Karpas-422 (cell line): Measurements from ENCODE around the gene ANKRD62. TPM values are rescaled to one million over a fixed set of nuclear protein-coding genes. Genes with fewer than 3 reads are reported as not detected.

ENCODE experiments used
- DNase-seq: peaks from one replicate; pipeline ENCODE4 v3.0.0-alpha.2; 2015
- H2AFZ ChIP-seq: fragments of 200-600 bp; sonication (generic); 2 replicates; pipeline ENCODE4 v1.6.1; 2014; ENCODE audit warnings: antibody characterized with exemption, low read length, mixed read lengths
- H3K27ac ChIP-seq: fragments of 200-600 bp; sonication (generic); 2 replicates; pipeline ENCODE4 v1.5.1; 2014; ENCODE audit warnings: mild to moderate bottlenecking, low read length, moderate library complexity
- H3K27me3 ChIP-seq: fragments of 200-600 bp; sonication (generic); 2 replicates; pipeline ENCODE4 v1.6.1; 2014; ENCODE audit warnings: low read length, mixed read lengths
- H3K36me3 ChIP-seq: fragments of 200-600 bp; sonication (generic); 2 replicates; pipeline ENCODE4 v1.6.1; 2014; ENCODE audit warnings: low read length, mixed read lengths; ENCODE audit not compliant: insufficient read depth
- H3K4me1 ChIP-seq: fragments of 200-600 bp; sonication (generic); 2 replicates; pipeline ENCODE4 v1.6.1; 2014; ENCODE audit warnings: mild to moderate bottlenecking, low read length, mixed read lengths
- H3K4me2 ChIP-seq: fragments of 200-600 bp; sonication (generic); 2 replicates; pipeline ENCODE4 v1.6.1; 2014; ENCODE audit warnings: low read length, low read depth, mild to moderate bottlenecking; ENCODE audit not compliant: poor library complexity, severe bottlenecking
- H3K4me3 ChIP-seq: fragments of 200-600 bp; sonication (generic); 2 replicates; pipeline ENCODE4 v1.5.1; 2014; ENCODE audit warnings: mild to moderate bottlenecking, antibody characterized with exemption, low read length, mixed read lengths
- H3K79me2 ChIP-seq: fragments of 200-600 bp; sonication (generic); 2 replicates; pipeline ENCODE4 v1.6.1; 2014; ENCODE audit warnings: mild to moderate bottlenecking, low read length, mixed read lengths
- H3K9ac ChIP-seq: fragments of 200-600 bp; sonication (generic); 2 replicates; pipeline ENCODE4 v1.6.0; 2014; ENCODE audit warnings: low read length
- H3K9me2 ChIP-seq: fragments of 200-600 bp; sonication (generic), shearing (Covaris generic); replicated peaks from 2 replicates; pipeline ENCODE4 v1.6.0; 2014; ENCODE audit warnings: mild to moderate bottlenecking, low read length, moderate library complexity; ENCODE audit not compliant: insufficient read depth
- H3K9me3 ChIP-seq: fragments of 300-700, 200-600 bp; sonication (generic); 2 replicates; pipeline ENCODE4 v1.6.1; 2014; ENCODE audit warnings: low read length, mixed read lengths
- H4K20me1 ChIP-seq: fragments of 200-600 bp; sonication (generic); 2 replicates; pipeline ENCODE4 v1.6.1; 2014; ENCODE audit warnings: mild to moderate bottlenecking, antibody characterized with exemption, low read length, low read depth; ENCODE audit not compliant: insufficient read depth
- total RNA-seq: library from RNA; depleted of rRNA; stranded (reverse); fragments of >200 nt; shearing (Covaris generic); gene quantifications from 2 replicates; pipeline ENCODE4 v1.2.3, GENCODE V29; 2014; ENCODE audit warnings: low replicate concordance

The ANKRD62 gene
- total RNA-seq, 1 experiment from 2014 or later = not detected

GRCh38 chr18:12098374-12098773, 4.7 kb downstream of the ANKRD62 start:
- Histone ChIP-seq H3K9me3 (no peaks in the 10 kb centered on the region), H3K36me3 (no peaks in the 10 kb centered on the region), H3K9ac (no peak overlapping the region), H3K9me2 (no peaks in the 10 kb centered on the region), H3K4me2 (no peak overlapping the region), H2AFZ (no peak overlapping the region), H3K27ac (no peak overlapping the region), H3K79me2 (no peaks in the 10 kb centered on the region), H3K4me3 (no peak overlapping the region), H4K20me1 (no peaks in the 10 kb centered on the region), H3K27me3 (no peaks in the 10 kb centered on the region), H3K4me1 (no peaks in the 10 kb centered on the region)
- DNase-seq = no peak

DNA sequence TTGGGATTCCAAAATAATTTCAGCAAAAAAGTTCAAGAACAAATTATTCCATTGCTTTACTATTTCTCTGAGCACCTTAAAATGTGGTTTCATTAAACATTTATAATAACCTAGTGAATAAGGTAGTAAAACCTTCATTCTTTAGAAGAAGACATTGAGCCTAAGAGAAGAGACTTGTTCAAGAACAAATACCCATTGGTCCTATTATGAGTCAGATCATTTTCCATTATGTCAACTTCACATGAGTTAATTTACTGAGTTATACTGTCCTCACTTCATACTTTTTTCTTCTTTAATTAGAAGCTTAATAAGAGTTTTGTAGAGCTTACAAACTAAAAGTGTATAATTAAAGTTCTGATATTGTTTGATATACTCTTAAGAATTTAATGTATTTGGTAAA, 5.5 kb downstream of the ANKRD62 start:
- H3K4me1 ChIP-seq = no peaks in the 10 kb centered on the region
- no peaks in the 10 kb centered on the region for H3K79me2 ChIP-seq
- H2AFZ ChIP-seq = no peak overlapping the region
- H3K4me3 ChIP-seq = no peak overlapping the region
- no peak overlapping the region for H3K9ac ChIP-seq
- no peaks in the 10 kb centered on the region for H4K20me1 ChIP-seq
- no peaks in the 10 kb centered on the region for H3K9me3 ChIP-seq
- H3K4me2 ChIP-seq = no peak overlapping the region
- no peaks in the 10 kb centered on the region for H3K9me2 ChIP-seq
- no peak for DNase-seq
- H3K27me3 ChIP-seq = no peaks in the 10 kb centered on the region
- no peak overlapping the region for H3K27ac ChIP-seq
- H3K36me3 ChIP-seq = no peaks in the 10 kb centered on the region

GRCh38 chr18:12101266-12101665, 7.6 kb downstream of the ANKRD62 start:
- Histone ChIP-seq H3K4me1 (no peaks in the 10 kb centered on the region), H4K20me1 (no peaks in the 10 kb centered on the region), H3K9me2 (no peaks in the 10 kb centered on the region), H2AFZ (no peak overlapping the region), H3K9ac (no peak overlapping the region), H3K27me3 (no peaks in the 10 kb centered on the region), H3K9me3 (no peaks in the 10 kb centered on the region), H3K27ac (no peak overlapping the region), H3K36me3 (no peaks in the 10 kb centered on the region), H3K4me2 (no peak overlapping the region), H3K79me2 (no peaks in the 10 kb centered on the region), H3K4me3 (no peak overlapping the region)
- no peak for DNase-seq

DNA sequence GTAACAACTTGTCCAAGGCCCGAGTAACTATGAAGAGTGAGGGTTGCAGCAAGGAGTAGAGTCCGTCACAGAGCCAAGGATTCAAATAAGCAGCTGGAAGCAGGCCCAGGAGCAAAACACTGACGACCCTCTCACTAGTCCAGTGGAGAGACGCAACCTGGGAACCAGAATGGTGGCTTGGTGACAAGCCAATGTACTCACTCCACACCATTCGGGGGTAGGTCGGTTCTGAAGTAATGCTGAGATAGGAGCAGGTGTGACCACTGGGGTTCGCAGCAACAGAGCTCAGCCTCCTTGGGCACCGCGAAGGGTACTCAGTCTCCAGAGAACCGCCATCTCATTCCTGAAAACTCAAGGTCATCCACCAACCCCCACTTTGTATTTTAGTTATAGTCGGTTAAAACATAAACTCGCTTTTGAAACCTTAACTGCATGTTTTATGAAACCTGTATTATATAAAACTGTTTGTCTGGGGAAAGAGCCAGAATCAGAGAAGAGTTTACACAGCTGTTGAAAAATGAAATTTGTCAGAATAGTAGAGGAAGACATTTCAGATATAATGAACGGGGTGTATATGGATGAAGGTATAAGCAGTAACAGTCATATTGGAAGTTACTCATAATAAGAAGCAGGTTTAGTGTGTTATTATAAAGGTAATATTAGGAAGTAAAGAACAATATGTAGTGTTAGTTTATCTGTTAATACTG, 8.6 kb downstream of the ANKRD62 start:
- Histone ChIP-seq H3K79me2 (no peaks in the 10 kb centered on the region), H3K27ac (no peak overlapping the region), H3K27me3 (no peaks in the 10 kb centered on the region), H2AFZ (no peak overlapping the region), H3K4me3 (no peak overlapping the region), H3K9me3 (no peaks in the 10 kb centered on the region), H4K20me1 (no peaks in the 10 kb centered on the region), H3K9me2 (no peaks in the 10 kb centered on the region), H3K36me3 (no peaks in the 10 kb centered on the region), H3K4me1 (no peaks in the 10 kb centered on the region), H3K4me2 (no peak overlapping the region), H3K9ac (no peak overlapping the region)
- no peak for DNase-seq

- Histone ChIP-seq H3K9me2 (no peaks in the 10 kb centered on the region), H2AFZ (no peak overlapping the region), H3K27me3 (no peaks in the 10 kb centered on the region), H3K4me3 (no peak overlapping the region), H4K20me1 (no peaks in the 10 kb centered on the region), H3K36me3 (no peaks in the 10 kb centered on the region), H3K9ac (no peak overlapping the region), H3K27ac (no peak overlapping the region), H3K79me2 (no peaks in the 10 kb centered on the region), H3K4me2 (no peak overlapping the region), H3K9me3 (no peaks in the 10 kb centered on the region), H3K4me1 (no peaks in the 10 kb centered on the region)
- DNase-seq = no peak
These were observed 12.8 kb downstream of the ANKRD62 start for GRCh38 chr18:12106471-12106870.

DNA sequence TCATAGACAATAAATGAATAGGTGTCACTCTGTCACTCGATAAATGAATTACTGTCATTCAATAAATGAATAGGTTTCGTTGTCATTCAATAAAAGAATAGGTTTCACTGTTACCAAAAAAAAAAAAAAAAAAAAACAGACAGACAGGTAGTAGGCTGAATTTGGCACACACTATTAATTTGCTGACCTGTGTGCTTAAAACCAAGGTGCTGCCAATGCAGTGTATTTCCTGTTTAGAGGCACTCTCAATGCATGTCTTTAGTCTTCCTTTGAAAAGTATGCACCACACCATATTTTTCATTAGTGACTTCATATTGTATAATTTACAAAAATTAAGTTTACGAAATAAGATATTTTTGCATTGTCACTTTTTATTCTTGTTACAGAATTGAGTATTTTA, 16.2 kb downstream of the ANKRD62 start:
- H3K79me2 ChIP-seq = no peaks in the 10 kb centered on the region
- no peaks in the 10 kb centered on the region for H3K27me3 ChIP-seq
- no peaks in the 10 kb centered on the region for H3K4me1 ChIP-seq
- H3K36me3 ChIP-seq = no peaks in the 10 kb centered on the region
- no peak overlapping the region for H3K4me3 ChIP-seq
- no peak overlapping the region for H3K4me2 ChIP-seq
- no peak overlapping the region for H2AFZ ChIP-seq
- H3K9ac ChIP-seq = no peak overlapping the region
- H3K9me3 ChIP-seq = no peaks in the 10 kb centered on the region
- H3K9me2 ChIP-seq = no peaks in the 10 kb centered on the region
- DNase-seq = no peak
- no peak overlapping the region for H3K27ac ChIP-seq
- H4K20me1 ChIP-seq = no peaks in the 10 kb centered on the region

DNA sequence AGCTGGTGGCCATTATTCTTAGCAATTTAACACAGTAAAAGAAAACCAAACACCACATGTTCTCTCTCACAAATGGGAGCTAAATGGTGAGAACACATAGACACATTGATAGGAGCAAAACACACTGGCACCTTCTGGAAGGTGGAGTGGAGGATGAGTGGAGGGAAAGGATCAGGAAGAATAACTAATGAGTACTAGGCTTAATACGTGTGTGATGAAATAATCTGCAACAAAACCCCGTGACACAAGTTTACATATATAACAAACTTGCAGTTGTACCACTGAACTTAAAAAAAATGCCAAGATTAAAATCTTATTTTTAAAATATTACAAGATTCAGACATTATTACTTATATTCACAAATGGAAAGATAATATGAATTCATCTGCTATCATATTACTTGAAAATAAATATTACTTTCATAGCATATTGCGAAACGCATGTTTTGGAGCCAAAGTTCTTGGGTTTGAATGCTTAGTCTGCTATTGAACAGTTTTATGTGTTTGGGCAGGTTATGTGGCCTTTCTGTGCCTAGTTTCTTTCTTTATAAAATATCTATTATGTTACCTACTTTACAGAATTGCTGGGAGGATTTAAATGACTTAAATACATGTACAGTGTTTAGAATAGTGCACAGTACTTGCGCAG, 20.5 kb downstream of the ANKRD62 start:
- DNase-seq = no peak
- no peak overlapping the region for H3K4me3 ChIP-seq
- no peaks in the 10 kb centered on the region for H3K4me1 ChIP-seq
- H3K27ac ChIP-seq = no peak overlapping the region
- no peaks in the 10 kb centered on the region for H3K27me3 ChIP-seq
- H3K9me2 ChIP-seq = no peaks in the 10 kb centered on the region
- H2AFZ ChIP-seq = no peak overlapping the region
- H3K36me3 ChIP-seq = no peaks in the 10 kb centered on the region
- H3K4me2 ChIP-seq = no peak overlapping the region
- no peak overlapping the region for H3K9ac ChIP-seq
- no peaks in the 10 kb centered on the region for H3K9me3 ChIP-seq
- H4K20me1 ChIP-seq = no peaks in the 10 kb centered on the region
- no peaks in the 10 kb centered on the region for H3K79me2 ChIP-seq

GRCh38 chr18:12119358-12119757, 25.7 kb downstream of the ANKRD62 start:
- Histone ChIP-seq H3K4me2 (no peak overlapping the region), H3K36me3 (no peaks in the 10 kb centered on the region), H3K9me2 (no peaks in the 10 kb centered on the region), H3K27me3 (no peaks in the 10 kb centered on the region), H3K4me1 (no peaks in the 10 kb centered on the region), H4K20me1 (no peaks in the 10 kb centered on the region), H2AFZ (no peak overlapping the region), H3K9me3 (no peaks in the 10 kb centered on the region), H3K9ac (no peak overlapping the region), H3K4me3 (no peak overlapping the region), H3K79me2 (no peaks in the 10 kb centered on the region), H3K27ac (no peak overlapping the region)
- peak; percentile 25 for DNase-seq
